ENCODE measurements around the gene DNA2. TPM values are rescaled to one million over a fixed set of nuclear protein-coding genes. Genes with fewer than 3 reads are reported as not detected.

The DNA2 gene
- total and polyA plus RNA-seq, 2 donors, result 3.5 to 21.5 TPM

DNA sequence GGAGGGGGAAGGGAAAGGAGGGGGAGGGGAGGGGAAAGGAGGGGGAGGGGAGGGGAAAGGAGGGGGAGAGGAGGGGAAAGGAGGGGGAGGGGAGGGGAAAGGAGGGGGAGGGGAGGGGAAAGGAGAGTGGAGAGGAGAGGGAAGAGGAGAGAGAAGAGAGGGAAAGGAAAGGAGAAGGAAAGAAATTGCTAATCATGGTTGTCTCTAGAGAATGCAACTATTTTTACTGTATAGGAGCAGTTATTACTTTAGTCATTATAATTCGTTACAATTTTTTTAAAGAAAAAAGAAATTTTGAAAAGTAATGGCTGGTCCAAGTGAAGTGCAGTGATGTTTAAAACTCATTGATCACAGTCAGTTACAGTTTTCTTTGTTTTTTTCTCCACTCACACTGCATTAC is 31.1 kb upstream of the DNA2 start:
- Histone ChIP-seq H3K27me3 (ENCODE audit: control insufficient read depth in 2 of 2, insufficient read depth in 1 of 2, low read length in 1 of 2) (no peaks in the 10 kb centered on the region), H3K36me3 (ENCODE audit: control insufficient read depth in 2 of 2, insufficient read depth in 2 of 2, low read length in 1 of 2) (peaks cover 26 to 36% of the 10 kb centered on the region in 2 donors), H3K9me3 (ENCODE audit: control insufficient read depth in 2 of 2, insufficient read depth in 1 of 2, low read length in 1 of 2) (no peaks in the 10 kb centered on the region), H3K27ac (ENCODE audit: low read depth in 1 of 2, low read length in 1 of 2) (no peak overlapping the region), H3K4me3 (ENCODE audit: low read length in 2 of 2) (no peak overlapping the region), H3K4me1 (ENCODE audit: control insufficient read depth in 2 of 2, insufficient read depth in 2 of 2, low read length in 2 of 2) (no peaks in the 10 kb centered on the region)
- WGBS, result 95% methylated on average over 1 of the region's 1 CpG
- DNase-seq (ENCODE audit: low read depth in 6 of 9, low spot score in 9 of 9), result no peak

DNA sequence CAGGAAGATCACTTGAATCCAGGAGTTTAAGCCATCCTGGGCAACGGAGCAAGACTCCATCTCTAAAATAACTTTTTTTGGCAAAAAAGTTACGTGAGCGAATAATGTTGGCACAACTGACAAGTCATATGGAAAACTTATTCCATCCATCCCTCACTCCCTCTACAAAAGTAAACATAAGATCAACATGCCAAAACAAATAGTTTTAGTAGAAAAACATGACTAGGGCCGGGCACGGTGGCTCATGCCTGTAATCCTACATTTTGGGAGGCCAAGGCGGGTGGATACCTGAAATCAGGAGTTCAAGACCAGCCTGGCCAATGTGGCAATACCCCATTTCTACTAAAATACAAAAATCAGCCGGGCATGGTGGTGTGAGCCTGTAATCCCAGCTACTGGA is 29.9 kb upstream of the DNA2 start:
- no peak overlapping the region for H3K4me3 ChIP-seq (ENCODE audit: low read length in 2 of 2)
- no peaks in the 10 kb centered on the region for H3K4me1 ChIP-seq (ENCODE audit: control insufficient read depth in 2 of 2, insufficient read depth in 2 of 2, low read length in 2 of 2)
- DNase-seq (ENCODE audit: low read depth in 6 of 9, low spot score in 9 of 9), result no peak
- 98% methylated on average over 7 of the region's 7 CpGs for WGBS
- no peak overlapping the region for H3K27ac ChIP-seq (ENCODE audit: low read depth in 1 of 2, low read length in 1 of 2)
- no peaks in the 10 kb centered on the region for H3K9me3 ChIP-seq (ENCODE audit: control insufficient read depth in 2 of 2, insufficient read depth in 1 of 2, low read length in 1 of 2)
- H3K27me3 ChIP-seq (ENCODE audit: control insufficient read depth in 2 of 2, insufficient read depth in 1 of 2, low read length in 1 of 2), result no peaks in the 10 kb centered on the region
- H3K36me3 ChIP-seq (ENCODE audit: control insufficient read depth in 2 of 2, insufficient read depth in 2 of 2, low read length in 1 of 2), result peaks cover 27 to 36% of the 10 kb centered on the region in 2 donors

DNA sequence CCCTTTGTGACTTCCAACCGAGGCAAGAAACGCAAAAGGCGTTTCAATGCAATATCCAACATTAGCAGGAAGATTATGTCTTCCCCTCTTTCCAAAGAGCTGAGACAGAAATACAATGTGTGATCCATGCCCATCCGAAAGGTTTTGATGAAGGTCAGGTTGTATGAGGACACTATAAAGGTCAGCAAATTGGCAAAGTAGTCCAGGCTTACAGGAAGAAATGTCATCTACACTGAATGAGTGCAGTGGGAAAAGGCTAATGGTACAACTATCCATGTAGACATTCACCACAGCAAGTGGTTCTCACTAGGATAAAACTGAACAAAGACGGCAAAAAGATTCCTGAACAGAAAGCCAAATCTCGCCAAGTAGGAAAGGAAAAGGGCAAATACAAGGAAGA is 27.8 kb upstream of the DNA2 start:
- Histone ChIP-seq H3K9me3 (ENCODE audit: control insufficient read depth in 2 of 2, insufficient read depth in 1 of 2, low read length in 1 of 2) (no peaks in the 10 kb centered on the region), H3K27me3 (ENCODE audit: control insufficient read depth in 2 of 2, insufficient read depth in 1 of 2, low read length in 1 of 2) (no peaks in the 10 kb centered on the region), H3K4me1 (ENCODE audit: control insufficient read depth in 2 of 2, insufficient read depth in 2 of 2, low read length in 2 of 2) (no peaks in the 10 kb centered on the region), H3K36me3 (ENCODE audit: control insufficient read depth in 2 of 2, insufficient read depth in 2 of 2, low read length in 1 of 2) (peaks cover 25% of the 10 kb centered on the region in 2 donors), H3K27ac (ENCODE audit: low read depth in 1 of 2, low read length in 1 of 2) (no peak overlapping the region), H3K4me3 (ENCODE audit: low read length in 2 of 2) (no peak overlapping the region)
- 99% methylated on average over 6 of the region's 6 CpGs for WGBS
- no peak for DNase-seq (ENCODE audit: low read depth in 6 of 9, low spot score in 9 of 9)

DNA sequence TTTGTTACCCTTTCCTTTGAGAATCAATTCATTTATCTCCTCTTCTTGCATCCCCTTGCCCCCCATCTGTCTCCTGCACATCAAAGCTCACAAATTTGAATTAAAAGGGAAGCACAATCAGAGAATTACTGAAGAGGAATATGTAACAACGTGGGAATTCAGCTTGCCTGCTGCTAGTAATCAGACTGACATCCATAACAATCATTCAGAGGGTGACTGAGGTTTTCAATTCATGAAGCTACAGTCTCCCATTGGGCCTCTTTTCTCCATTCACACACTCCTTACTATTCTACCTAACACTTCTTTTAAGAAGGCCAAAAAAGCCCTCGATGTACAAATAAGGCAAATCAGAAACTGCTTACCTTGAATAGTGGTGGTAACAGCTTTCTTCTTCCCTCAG is 24.3 kb upstream of the DNA2 start:
- Histone ChIP-seq H3K4me3 (ENCODE audit: low read length in 2 of 2) (no peak overlapping the region), H3K4me1 (ENCODE audit: control insufficient read depth in 2 of 2, insufficient read depth in 2 of 2, low read length in 2 of 2) (no peaks in the 10 kb centered on the region), H3K27me3 (ENCODE audit: control insufficient read depth in 2 of 2, insufficient read depth in 1 of 2, low read length in 1 of 2) (no peaks in the 10 kb centered on the region), H3K9me3 (ENCODE audit: control insufficient read depth in 2 of 2, insufficient read depth in 1 of 2, low read length in 1 of 2) (no peaks in the 10 kb centered on the region), H3K36me3 (ENCODE audit: control insufficient read depth in 2 of 2, insufficient read depth in 2 of 2, low read length in 1 of 2) (peaks cover 25 to 28% of the 10 kb centered on the region in 2 donors), H3K27ac (ENCODE audit: low read depth in 1 of 2, low read length in 1 of 2) (no peak overlapping the region)
- DNase-seq (ENCODE audit: low read depth in 6 of 9, low spot score in 9 of 9), result no peak
- 79% methylated on average over 2 of the region's 2 CpGs for WGBS

DNA sequence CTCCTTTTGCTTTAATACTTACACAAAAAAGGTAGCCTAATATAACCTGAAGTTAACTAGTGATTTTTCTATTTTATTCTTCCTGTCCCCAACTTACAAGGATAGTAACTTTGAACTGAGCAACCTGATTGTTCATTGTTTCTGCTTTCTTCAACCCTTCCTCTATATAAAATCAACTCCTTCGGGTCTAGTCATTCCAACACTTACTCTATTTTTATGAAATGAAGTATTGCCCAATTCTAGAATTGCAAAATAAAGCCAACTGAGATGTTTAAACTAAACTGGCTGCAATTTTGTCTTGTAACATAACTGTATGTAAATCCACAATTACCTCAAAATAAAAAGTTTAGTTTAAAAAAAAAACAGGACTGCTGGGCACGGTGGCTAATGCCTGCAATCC is 20.3 kb upstream of the DNA2 start:
- Histone ChIP-seq H3K4me1 (ENCODE audit: control insufficient read depth in 2 of 2, insufficient read depth in 2 of 2, low read length in 2 of 2) (no peaks in the 10 kb centered on the region), H3K36me3 (ENCODE audit: control insufficient read depth in 2 of 2, insufficient read depth in 2 of 2, low read length in 1 of 2) (peaks cover 14 to 18% of the 10 kb centered on the region in 2 donors), H3K27me3 (ENCODE audit: control insufficient read depth in 2 of 2, insufficient read depth in 1 of 2, low read length in 1 of 2) (no peaks in the 10 kb centered on the region), H3K9me3 (ENCODE audit: control insufficient read depth in 2 of 2, insufficient read depth in 1 of 2, low read length in 1 of 2) (no peaks in the 10 kb centered on the region), H3K27ac (ENCODE audit: low read depth in 1 of 2, low read length in 1 of 2) (no peak overlapping the region), H3K4me3 (ENCODE audit: low read length in 2 of 2) (no peak overlapping the region)
- WGBS, result 97% methylated on average over 2 of the region's 2 CpGs
- no peak for DNase-seq (ENCODE audit: low read depth in 6 of 9, low spot score in 9 of 9)

DNA sequence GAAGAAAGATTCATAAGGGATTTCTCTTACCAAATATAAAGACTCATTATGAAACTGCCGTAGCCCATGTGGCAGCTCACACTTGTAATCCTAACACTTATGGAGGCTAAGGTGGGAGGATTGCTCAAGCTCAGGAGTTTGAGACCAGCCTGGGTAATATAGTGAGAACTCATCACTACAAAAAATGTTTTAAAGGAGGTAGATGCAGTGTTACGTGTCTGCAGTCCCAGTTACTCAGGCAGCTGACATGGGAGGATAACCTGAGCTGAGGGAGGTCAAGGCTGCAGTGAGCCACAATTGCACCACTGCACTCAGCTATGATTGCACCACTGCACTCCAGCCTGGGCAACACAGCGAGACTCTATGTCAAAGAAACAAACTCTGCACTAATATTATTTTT is 18.1 kb upstream of the DNA2 start:
- no peak for DNase-seq (ENCODE audit: low read depth in 6 of 9, low spot score in 9 of 9)
- H3K4me1 ChIP-seq (ENCODE audit: control insufficient read depth in 2 of 2, insufficient read depth in 2 of 2, low read length in 2 of 2), result no peaks in the 10 kb centered on the region
- no peaks in the 10 kb centered on the region for H3K9me3 ChIP-seq (ENCODE audit: control insufficient read depth in 2 of 2, insufficient read depth in 1 of 2, low read length in 1 of 2)
- WGBS, result 98% methylated on average over 3 of the region's 3 CpGs
- H3K27ac ChIP-seq (ENCODE audit: low read depth in 1 of 2, low read length in 1 of 2), result no peak overlapping the region
- H3K36me3 ChIP-seq (ENCODE audit: control insufficient read depth in 2 of 2, insufficient read depth in 2 of 2, low read length in 1 of 2), result peaks cover 22 to 32% of the 10 kb centered on the region in 2 donors
- no peaks in the 10 kb centered on the region for H3K27me3 ChIP-seq (ENCODE audit: control insufficient read depth in 2 of 2, insufficient read depth in 1 of 2, low read length in 1 of 2)
- no peak overlapping the region for H3K4me3 ChIP-seq (ENCODE audit: low read length in 2 of 2)

DNA sequence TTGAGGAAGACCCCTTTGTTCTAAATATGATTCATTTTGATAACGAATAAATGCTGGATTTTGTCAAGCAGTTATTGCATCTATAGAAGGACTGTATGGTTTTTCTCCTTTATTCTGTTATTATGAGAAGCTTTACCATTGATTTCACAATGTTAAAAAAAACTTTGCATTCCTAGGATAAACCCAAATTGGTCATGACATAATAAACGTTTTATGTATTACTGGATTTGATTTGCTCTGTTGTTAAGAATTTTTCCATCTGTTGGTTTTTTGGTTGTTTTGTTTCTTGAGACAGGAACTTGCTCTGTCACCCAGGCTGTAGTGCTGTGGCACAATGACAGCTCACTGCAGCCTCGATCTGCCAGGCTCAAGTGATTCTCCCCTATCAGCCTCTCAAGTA is 2.2 kb upstream of the DNA2 start:
- 82% methylated on average over 3 of the region's 3 CpGs for WGBS
- H3K9me3 ChIP-seq (ENCODE audit: control insufficient read depth in 2 of 2, insufficient read depth in 1 of 2, low read length in 1 of 2), result no peaks in the 10 kb centered on the region
- peaks cover 0 to under 1% of the 10 kb centered on the region in 2 donors for H3K36me3 ChIP-seq (ENCODE audit: control insufficient read depth in 2 of 2, insufficient read depth in 2 of 2, low read length in 1 of 2)
- H3K27me3 ChIP-seq (ENCODE audit: control insufficient read depth in 2 of 2, insufficient read depth in 1 of 2, low read length in 1 of 2), result no peaks in the 10 kb centered on the region
- H3K27ac ChIP-seq (ENCODE audit: low read depth in 1 of 2, low read length in 1 of 2), result no peak overlapping the region
- H3K4me1 ChIP-seq (ENCODE audit: control insufficient read depth in 2 of 2, insufficient read depth in 2 of 2, low read length in 2 of 2), result peaks cover 10 to 11% of the 10 kb centered on the region in 2 donors
- no peak overlapping the region for H3K4me3 ChIP-seq (ENCODE audit: low read length in 2 of 2)
- DNase-seq (ENCODE audit: low read depth in 6 of 9, low spot score in 9 of 9), result no peak

DNA sequence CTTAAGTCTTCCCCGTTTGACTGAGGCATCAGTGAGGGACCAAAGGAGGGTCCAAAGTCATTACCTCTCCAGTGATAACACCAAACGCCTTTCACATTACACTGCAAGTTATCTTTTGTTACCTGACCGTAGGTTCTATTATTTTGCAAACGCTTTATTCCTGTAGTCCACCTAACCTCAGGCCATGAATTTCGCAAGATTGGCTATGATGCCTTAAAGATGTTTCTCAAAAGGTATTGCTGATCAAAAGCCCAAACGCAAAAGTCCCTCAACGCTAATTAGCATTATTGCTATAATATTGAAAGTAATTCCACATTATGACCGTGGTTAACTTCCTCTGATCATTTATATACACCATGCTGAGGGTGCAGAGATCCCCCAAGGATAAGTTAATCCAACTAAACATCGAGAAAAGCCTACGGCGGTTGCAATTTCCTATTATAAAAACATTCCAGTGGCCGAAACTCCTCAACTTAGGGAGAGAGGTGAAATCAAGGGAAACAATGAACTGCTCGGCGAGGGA is 649 bp downstream of the DNA2 start:
- no peaks in the 10 kb centered on the region for H3K9me3 ChIP-seq (ENCODE audit: control insufficient read depth in 2 of 2, insufficient read depth in 1 of 2, low read length in 1 of 2)
- H3K4me3 ChIP-seq (ENCODE audit: low read length in 2 of 2), result peak overlapping the region; percentile 73 to 74
- no peak for DNase-seq (ENCODE audit: low read depth in 6 of 9, low spot score in 9 of 9)
- peaks cover 11 to 12% of the 10 kb centered on the region in 2 donors for H3K36me3 ChIP-seq (ENCODE audit: control insufficient read depth in 2 of 2, insufficient read depth in 2 of 2, low read length in 1 of 2)
- H3K27ac ChIP-seq (ENCODE audit: low read depth in 1 of 2, low read length in 1 of 2), result no peak overlapping the region
- H3K27me3 ChIP-seq (ENCODE audit: control insufficient read depth in 2 of 2, insufficient read depth in 1 of 2, low read length in 1 of 2), result no peaks in the 10 kb centered on the region
- 2% methylated on average over 14 of the region's 14 CpGs for WGBS
- H3K4me1 ChIP-seq (ENCODE audit: control insufficient read depth in 2 of 2, insufficient read depth in 2 of 2, low read length in 2 of 2), result peaks cover 10 to 11% of the 10 kb centered on the region in 2 donors

DNA sequence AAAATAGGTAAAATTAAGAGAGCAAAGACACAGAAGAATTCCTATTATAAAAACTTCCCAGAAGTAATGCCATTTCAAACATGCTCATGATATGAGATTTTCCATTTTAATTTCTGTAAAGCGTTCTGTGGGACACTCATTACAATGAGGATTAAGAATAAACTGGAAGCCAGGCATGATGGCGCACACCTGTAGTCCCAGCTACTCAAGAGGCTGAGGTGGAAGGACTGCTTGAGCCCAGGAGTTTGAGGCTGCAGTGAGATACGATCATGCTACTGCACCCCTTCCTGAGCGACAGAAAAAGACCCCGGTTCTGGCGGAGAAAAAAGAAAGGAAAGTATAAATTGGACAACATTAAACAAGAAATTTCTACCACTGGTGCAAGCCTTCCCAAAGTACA is 1.5 kb downstream of the DNA2 start:
- no peaks in the 10 kb centered on the region for H3K27me3 ChIP-seq (ENCODE audit: control insufficient read depth in 2 of 2, insufficient read depth in 1 of 2, low read length in 1 of 2)
- peaks cover 11 to 18% of the 10 kb centered on the region in 2 donors for H3K36me3 ChIP-seq (ENCODE audit: control insufficient read depth in 2 of 2, insufficient read depth in 2 of 2, low read length in 1 of 2)
- DNase-seq (ENCODE audit: low read depth in 6 of 9, low spot score in 9 of 9), result peak in 1 of 9 donors; percentile 7
- H3K27ac ChIP-seq (ENCODE audit: low read depth in 1 of 2, low read length in 1 of 2), result no peak overlapping the region
- WGBS, result 70% methylated on average over 6 of the region's 6 CpGs
- H3K9me3 ChIP-seq (ENCODE audit: control insufficient read depth in 2 of 2, insufficient read depth in 1 of 2, low read length in 1 of 2), result no peaks in the 10 kb centered on the region
- peaks cover 10 to 11% of the 10 kb centered on the region in 2 donors for H3K4me1 ChIP-seq (ENCODE audit: control insufficient read depth in 2 of 2, insufficient read depth in 2 of 2, low read length in 2 of 2)
- H3K4me3 ChIP-seq (ENCODE audit: low read length in 2 of 2), result peak overlapping the region; percentile 73 to 74

Data from thymus (tissue), 11 donors.